ENCODE data around the gene ASB10. TPM values are rescaled to one million over a fixed set of nuclear protein-coding genes. Genes with fewer than 3 reads are reported as not detected.

Gene ASB10
- total and polyA plus RNA-seq, 2 of the 8 experiments (the other 6 are each of a cell fraction or from before 2014, with no cell fraction given): not detected

DNA sequence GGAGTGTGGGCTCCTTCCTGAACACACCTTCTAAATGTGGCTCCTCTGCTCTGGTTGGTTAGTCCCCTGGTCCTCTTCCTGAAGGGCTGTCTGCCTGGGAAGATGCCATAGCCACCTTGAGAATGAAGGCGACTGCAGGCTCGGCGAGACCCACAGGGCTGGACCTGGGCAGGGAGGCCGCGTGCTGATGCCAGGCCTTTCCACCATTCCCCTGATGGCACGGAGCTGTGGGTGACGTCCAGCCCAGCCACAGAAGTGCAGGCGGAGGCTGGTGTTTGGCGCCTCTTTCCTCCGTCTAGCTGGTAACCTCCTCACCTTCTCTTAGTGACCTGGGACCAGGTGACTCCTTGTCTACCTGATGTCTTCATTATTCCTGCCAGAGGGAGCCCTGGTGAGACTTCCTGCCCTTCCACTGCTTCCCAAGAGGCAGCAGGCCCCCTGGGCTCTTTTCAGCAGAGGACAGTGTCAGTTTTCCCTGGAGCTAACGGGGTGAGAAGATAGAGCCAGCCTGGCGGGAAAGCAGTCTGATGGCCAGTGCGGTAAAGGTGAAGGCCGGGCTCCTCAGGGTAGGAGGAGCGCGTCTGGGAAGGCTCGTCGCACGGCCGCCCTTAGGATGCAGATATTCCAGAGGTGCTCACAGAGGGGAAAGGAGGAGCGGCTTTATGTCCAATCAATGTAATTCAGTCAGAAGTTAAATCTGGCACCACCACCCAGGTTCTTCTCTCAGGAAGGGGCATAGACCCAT is 54.4 kb downstream of the ASB10 start (continued):
- TF ChIP-seq, protein P1, sequence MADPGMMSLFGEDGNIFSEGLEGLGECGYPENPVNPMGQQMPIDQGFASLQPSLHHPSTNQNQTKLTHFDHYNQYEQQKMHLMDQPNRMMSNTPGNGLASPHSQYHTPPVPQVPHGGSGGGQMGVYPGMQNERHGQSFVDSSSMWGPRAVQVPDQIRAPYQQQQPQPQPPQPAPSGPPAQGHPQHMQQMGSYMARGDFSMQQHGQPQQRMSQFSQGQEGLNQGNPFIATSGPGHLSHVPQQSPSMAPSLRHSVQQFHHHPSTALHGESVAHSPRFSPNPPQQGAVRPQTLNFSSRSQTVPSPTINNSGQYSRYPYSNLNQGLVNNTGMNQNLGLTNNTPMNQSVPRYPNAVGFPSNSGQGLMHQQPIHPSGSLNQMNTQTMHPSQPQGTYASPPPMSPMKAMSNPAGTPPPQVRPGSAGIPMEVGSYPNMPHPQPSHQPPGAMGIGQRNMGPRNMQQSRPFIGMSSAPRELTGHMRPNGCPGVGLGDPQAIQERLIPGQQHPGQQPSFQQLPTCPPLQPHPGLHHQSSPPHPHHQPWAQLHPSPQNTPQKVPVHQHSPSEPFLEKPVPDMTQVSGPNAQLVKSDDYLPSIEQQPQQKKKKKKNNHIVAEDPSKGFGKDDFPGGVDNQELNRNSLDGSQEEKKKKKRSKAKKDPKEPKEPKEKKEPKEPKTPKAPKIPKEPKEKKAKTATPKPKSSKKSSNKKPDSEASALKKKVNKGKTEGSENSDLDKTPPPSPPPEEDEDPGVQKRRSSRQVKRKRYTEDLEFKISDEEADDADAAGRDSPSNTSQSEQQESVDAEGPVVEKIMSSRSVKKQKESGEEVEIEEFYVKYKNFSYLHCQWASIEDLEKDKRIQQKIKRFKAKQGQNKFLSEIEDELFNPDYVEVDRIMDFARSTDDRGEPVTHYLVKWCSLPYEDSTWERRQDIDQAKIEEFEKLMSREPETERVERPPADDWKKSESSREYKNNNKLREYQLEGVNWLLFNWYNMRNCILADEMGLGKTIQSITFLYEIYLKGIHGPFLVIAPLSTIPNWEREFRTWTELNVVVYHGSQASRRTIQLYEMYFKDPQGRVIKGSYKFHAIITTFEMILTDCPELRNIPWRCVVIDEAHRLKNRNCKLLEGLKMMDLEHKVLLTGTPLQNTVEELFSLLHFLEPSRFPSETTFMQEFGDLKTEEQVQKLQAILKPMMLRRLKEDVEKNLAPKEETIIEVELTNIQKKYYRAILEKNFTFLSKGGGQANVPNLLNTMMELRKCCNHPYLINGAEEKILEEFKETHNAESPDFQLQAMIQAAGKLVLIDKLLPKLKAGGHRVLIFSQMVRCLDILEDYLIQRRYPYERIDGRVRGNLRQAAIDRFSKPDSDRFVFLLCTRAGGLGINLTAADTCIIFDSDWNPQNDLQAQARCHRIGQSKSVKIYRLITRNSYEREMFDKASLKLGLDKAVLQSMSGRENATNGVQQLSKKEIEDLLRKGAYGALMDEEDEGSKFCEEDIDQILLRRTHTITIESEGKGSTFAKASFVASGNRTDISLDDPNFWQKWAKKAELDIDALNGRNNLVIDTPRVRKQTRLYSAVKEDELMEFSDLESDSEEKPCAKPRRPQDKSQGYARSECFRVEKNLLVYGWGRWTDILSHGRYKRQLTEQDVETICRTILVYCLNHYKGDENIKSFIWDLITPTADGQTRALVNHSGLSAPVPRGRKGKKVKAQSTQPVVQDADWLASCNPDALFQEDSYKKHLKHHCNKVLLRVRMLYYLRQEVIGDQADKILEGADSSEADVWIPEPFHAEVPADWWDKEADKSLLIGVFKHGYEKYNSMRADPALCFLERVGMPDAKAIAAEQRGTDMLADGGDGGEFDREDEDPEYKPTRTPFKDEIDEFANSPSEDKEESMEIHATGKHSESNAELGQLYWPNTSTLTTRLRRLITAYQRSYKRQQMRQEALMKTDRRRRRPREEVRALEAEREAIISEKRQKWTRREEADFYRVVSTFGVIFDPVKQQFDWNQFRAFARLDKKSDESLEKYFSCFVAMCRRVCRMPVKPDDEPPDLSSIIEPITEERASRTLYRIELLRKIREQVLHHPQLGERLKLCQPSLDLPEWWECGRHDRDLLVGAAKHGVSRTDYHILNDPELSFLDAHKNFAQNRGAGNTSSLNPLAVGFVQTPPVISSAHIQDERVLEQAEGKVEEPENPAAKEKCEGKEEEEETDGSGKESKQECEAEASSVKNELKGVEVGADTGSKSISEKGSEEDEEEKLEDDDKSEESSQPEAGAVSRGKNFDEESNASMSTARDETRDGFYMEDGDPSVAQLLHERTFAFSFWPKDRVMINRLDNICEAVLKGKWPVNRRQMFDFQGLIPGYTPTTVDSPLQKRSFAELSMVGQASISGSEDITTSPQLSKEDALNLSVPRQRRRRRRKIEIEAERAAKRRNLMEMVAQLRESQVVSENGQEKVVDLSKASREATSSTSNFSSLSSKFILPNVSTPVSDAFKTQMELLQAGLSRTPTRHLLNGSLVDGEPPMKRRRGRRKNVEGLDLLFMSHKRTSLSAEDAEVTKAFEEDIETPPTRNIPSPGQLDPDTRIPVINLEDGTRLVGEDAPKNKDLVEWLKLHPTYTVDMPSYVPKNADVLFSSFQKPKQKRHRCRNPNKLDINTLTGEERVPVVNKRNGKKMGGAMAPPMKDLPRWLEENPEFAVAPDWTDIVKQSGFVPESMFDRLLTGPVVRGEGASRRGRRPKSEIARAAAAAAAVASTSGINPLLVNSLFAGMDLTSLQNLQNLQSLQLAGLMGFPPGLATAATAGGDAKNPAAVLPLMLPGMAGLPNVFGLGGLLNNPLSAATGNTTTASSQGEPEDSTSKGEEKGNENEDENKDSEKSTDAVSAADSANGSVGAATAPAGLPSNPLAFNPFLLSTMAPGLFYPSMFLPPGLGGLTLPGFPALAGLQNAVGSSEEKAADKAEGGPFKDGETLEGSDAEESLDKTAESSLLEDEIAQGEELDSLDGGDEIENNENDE (IDR thresholded peaks at IDR 0.05; ENCODE audit: insufficient replicate concordance, low read length): no peak
- TF ChIP-seq SP2 (IDR thresholded peaks at IDR 0.05; ENCODE audit: low read length) (no peak), JUN (IDR thresholded peaks at IDR 0.05; ENCODE audit: low read depth, low read length) (no peak), SAP30 (IDR thresholded peaks at IDR 0.05; ENCODE audit: insufficient read depth, insufficient replicate concordance, low read length) (no peak)
